Pancreas (tissue), 10 donors: Measurements from ENCODE around the gene NEO1. TPM values are rescaled to one million over a fixed set of nuclear protein-coding genes. Genes with fewer than 3 reads are reported as not detected.
A peak's percentile ranks its signal among the peaks of the same experiment; 100 is the strongest.

Source experiments
- ATAC-seq, 4 donors: fragments of 200-7000 bp; cut with Tn5 transposase; one replicate each; pipeline versions ENCODE4 v1.8.0 to v1.9.1; 2020; ENCODE audit warnings: mild to moderate bottlenecking in 4 of 4, moderate library complexity in 4 of 4
- DNase-seq, 6 donors: peaks; one replicate each; pipeline ENCODE4 v3.0.0-alpha.2; 2020
- FAIRE-seq: peaks from 2 replicates; lab custom pipeline; 2012; peaks lifted over from hg19 to GRCh38; lab: Jason Lieb, UNC
- H3K27ac ChIP-seq, 4 donors: fragments of 200-600 bp; sonication (generic); 1 replicate in 3 of 4; 2 replicates in 1 of 4; pipeline versions ENCODE4 v1.5.0 to v1.8.0; 2020
- H3K27me3 ChIP-seq, 4 donors: fragments of 200-600 bp; one replicate each; pipeline ENCODE4 v1.8.0; 2021
- H3K36me3 ChIP-seq, 3 donors: fragments of 200-600 bp; sonication (generic) in 1 of 3; one replicate each; pipeline versions ENCODE4 v1.5.0 to v1.8.0; 2020 to 2021
- H3K4me1 ChIP-seq, 3 donors: fragments of 200-600 bp; one replicate each; pipeline ENCODE4 v1.8.0; 2021
- H3K4me3 ChIP-seq, 4 donors: fragments of 200-600 bp; sonication (generic) in 2 of 4; one replicate each; pipeline versions ENCODE4 v1.5.0 to v1.8.0; 2020 to 2021
- H3K9me3 ChIP-seq, 4 donors: fragments of 200-600 bp; one replicate each; pipeline ENCODE4 v1.8.0; 2021
- CTCF ChIP-seq, 4 donors: fragments of 200-600 bp; sonication (generic) in 3 of 4; IDR thresholded peaks; one replicate each; pipeline versions ENCODE4 v1.5.0 to v1.8.0; 2021; ENCODE audit warnings: antibody characterized with exemption in 4 of 4
- WGBS, 2 donors: extraction: QIAGEN DNeasy Blood & Tissue Kit; methylation state at CpG; one replicate each; pipeline ENCODE4 v1.1.7; 2013; 5-methylcytosine and 5-hydroxymethylcytosine counted together
- intact Hi-C, 3 donors: fragments of 100-400 bp; cut with DNase I; formaldehyde crosslinking; loops; one replicate each; pipeline versions ENCODE4 v1.11.1 to v1.14.2; 2022
- polyA plus RNA-seq, 2 donors: library from polyadenylated mRNA; stranded (reverse); fragments of 200-250 nt; gene quantifications; one replicate each; pipeline ENCODE4 v1.2.3, GENCODE V29; 2013
- total RNA-seq, 6 donors: library from RNA; stranded (reverse); fragmentation: NEBNext Ultra II Directional in 4 of 6; extraction: Animal tissue kit (Norgen Biotek cat#: 25700) in 4 of 6; gene quantifications; one replicate each; pipeline versions ENCODE4 v1.2.1 to v1.2.4, GENCODE V29; 2021 to 2023
- donor health status: healthy with polysubstance abuse.
- donor health status: DM: no; HTN: no; CAD: no; lungs with moderate emphysema.
- donor health status: DM: no; HTN: no; CAD: no.
- donor health status: control.
- donor health status: control.
- donor health status: Bipolar disorder and iron deficiency.
- donor health status: DM: yes; HTN: yes; CAD: no.
- donor health status: DM: no; HTN: no; CAD: no.
- donor health status: DM: no; HTN: no; CAD: no.
- donor health status: DM: yes; HTN: yes; CAD: no.

The NEO1 gene
- total and polyA plus RNA-seq, 8 donors = 7.1 to 30.7 (median 19.6) TPM

GRCh38 chr15:73139744-73140553 lies 87.7 kb downstream of the NEO1 start:
- no peak overlapping the region for H3K4me3 ChIP-seq
- no peaks in the 10 kb centered on the region for H3K36me3 ChIP-seq
- no peak overlapping the region for H3K27ac ChIP-seq
- DNase-seq (no peak), FAIRE-seq (no peak), ATAC-seq (no peak)
- TF ChIP-seq CTCF (IDR thresholded peaks at IDR 0.05) = no peak
- no peaks in the 10 kb centered on the region for H3K27me3 ChIP-seq
- no peaks in the 10 kb centered on the region for H3K9me3 ChIP-seq
- intact Hi-C loops = no loop called here
- 93 to 94% methylated on average over 5 of the region's 5 CpGs for WGBS, 2 donors
- H3K4me1 ChIP-seq = no peaks in the 10 kb centered on the region

- WGBS, 2 donors = 61 to 62% methylated on average over 3 of the region's 3 CpGs
- no peak overlapping the region for H3K27ac ChIP-seq
- TF ChIP-seq CTCF (IDR thresholded peaks at IDR 0.05) = no peak
- DNase-seq (no peak), FAIRE-seq (no peak), ATAC-seq (no peak)
- H3K9me3 ChIP-seq = no peaks in the 10 kb centered on the region
- intact Hi-C loops = no loop called here
- no peaks in the 10 kb centered on the region for H3K36me3 ChIP-seq
- no peaks in the 10 kb centered on the region for H3K27me3 ChIP-seq
- no peak overlapping the region for H3K4me3 ChIP-seq
- no peaks in the 10 kb centered on the region for H3K4me1 ChIP-seq
These were observed 89.1 kb downstream of the NEO1 start for GRCh38 chr15:73141216-73141900.

GRCh38 chr15:73142802-73143762 lies 90.8 kb downstream of the NEO1 start:
- TF ChIP-seq CTCF (IDR thresholded peaks at IDR 0.05) = no peak
- WGBS, 2 donors = 94% methylated on average over 12 of the region's 12 CpGs
- Histone ChIP-seq H3K27ac (no peak overlapping the region), H3K27me3 (no peaks in the 10 kb centered on the region), H3K4me1 (no peaks in the 10 kb centered on the region), H3K9me3 (no peaks in the 10 kb centered on the region), H3K36me3 (no peaks in the 10 kb centered on the region), H3K4me3 (no peak overlapping the region)
- peak in 2 of 4 donors; percentile 30 to 48 for ATAC-seq
- intact Hi-C loops = no loop called here
- FAIRE-seq = no peak
- DNase-seq = no peak

GRCh38 chr15:73143763-73144155 lies 91.5 kb downstream of the NEO1 start:
- DNase-seq (no peak), ATAC-seq (no peak), FAIRE-seq (no peak)
- intact Hi-C loops = no loop called here
- H3K4me1 ChIP-seq = no peaks in the 10 kb centered on the region
- no peaks in the 10 kb centered on the region for H3K36me3 ChIP-seq
- TF ChIP-seq CTCF (IDR thresholded peaks at IDR 0.05) = no peak
- H3K4me3 ChIP-seq = no peak overlapping the region
- no peaks in the 10 kb centered on the region for H3K9me3 ChIP-seq
- 87 to 94% methylated on average over 1 of the region's 1 CpG for WGBS, 2 donors
- no peaks in the 10 kb centered on the region for H3K27me3 ChIP-seq
- no peak overlapping the region for H3K27ac ChIP-seq
